Measurements from ENCODE around the gene TNS3.
"Not testable (repeated sequence)": the region's sequence is repeated elsewhere in the genome, so short reads cannot be mapped to it uniquely, and the experiment has no call there.

TNS3 gene

DNA sequence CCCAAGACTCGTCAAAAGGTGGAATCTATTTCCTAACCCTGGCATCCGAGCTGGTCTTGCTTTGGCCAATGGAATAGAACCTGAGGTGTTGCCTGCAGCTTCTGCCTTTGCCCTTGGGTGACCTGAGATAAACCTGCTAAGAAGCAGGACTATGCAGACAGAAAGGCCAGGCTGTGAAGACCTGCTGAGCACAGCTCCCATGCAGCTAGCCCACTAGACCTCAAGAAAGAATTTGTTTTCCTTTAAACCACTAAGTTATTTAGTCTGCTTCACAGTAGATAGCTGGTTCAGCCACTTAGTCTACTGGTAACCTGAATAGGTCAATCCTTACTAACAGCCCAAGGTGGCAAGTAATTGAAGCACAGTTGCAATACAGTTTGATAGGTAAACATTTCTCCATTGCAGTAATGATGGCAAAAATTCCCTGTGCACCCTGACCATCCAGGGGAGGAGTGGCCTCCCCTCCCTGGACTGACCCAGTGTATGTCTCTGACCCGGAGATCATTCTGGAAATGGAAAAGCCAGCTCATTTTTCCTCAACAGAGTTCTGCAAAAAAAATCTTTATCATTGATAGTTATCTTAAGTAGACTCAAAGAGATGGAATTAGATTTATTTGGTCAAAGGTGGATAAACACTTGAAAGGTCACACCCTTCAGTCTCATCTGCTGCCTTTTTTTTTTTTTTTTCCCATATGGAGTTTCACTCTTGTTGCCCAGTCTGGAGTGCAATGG is 20.0 kb downstream of the TNS3 start:
- no peak for DNase-seq (ENCODE audit: low read depth)

DNA sequence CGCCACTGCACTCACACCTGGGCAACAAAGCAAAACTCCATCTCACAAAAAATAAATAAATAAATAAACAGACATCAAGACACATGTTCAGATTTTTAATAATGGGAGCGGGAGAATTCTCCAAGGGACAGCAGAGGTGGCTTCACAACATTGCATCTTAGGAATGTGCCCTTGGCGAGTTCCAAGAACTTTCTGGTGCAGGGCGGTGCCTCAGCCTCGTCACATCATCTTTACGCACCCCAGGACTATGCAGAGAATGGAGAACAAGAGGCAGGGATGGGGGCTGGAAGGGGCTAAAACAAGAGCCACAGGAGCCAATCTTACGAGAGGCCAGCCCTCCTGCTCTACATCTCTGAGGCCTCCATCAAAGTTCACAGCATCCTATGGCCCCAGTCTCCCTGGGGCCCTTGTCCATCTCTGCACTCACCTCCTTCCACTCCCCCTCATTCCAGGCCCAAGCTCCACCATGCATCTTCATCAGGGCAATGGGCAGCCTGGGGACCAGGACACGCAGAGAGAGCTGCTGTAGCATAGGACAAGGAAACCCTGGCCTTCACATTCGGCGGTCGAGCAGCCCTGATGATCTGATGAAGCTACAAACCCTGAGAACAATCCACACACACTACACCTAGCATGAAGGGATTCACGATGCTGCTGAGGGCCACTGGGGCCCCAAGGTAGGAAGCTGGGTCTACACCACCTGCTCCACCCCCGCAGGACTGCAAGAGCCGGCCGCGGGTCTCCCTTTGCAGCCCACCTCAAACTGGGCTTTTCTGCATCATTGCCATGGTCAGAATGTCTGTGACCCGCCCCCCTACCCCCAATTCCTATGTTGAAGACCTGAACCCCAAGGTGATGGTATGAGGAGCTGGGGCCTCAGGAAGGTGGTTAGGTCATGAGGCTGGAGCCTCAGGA is 22.3 kb downstream of the TNS3 start:
- no peak for DNase-seq (ENCODE audit: low read depth)

DNA sequence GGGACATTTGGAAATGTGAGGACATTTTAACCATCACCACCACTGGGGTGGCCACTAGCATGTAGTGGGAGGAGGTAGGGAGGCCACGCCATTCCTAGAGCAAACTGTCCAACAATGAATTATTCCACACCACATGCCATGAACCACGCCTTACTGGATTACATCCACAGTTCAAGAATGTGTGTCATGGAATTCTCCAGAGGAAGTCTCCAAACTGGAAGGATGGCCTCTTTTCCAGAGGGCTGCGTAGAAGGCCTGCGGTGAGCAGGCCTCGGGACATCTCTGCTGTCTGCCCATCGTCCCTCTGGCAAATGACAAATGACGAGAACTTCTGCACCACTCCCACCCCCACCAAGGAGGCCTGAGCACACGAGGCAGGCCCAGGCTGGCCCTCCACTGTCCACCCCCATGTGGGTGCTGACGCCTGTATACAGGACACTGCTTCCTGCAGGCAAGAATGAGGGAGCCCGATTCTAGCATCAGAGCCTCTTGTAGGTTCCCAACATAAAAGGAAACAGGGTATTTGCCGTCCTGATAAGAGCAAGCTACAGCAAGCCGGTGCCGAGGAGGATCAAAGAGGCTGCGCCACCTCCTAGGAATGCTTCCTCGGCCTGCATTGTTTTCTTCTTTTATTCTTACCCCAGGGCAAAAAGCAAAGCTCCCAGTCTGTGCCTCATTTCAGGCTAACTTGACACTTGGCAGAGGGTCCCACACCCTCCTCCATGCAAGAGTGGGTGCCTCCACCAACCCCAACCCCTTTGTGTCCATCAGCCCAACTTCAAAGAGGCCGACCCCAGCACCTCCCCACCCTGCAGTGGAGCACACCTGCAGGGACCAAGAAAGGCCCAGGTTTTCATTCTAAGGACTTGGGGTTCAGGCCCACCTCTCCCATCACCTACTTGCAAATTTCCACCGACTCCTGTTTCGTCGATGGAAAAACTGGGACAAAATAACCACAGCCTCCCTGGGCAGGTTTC is 23.9 kb downstream of the TNS3 start:
- DNase-seq (ENCODE audit: low read depth), result no peak

DNA sequence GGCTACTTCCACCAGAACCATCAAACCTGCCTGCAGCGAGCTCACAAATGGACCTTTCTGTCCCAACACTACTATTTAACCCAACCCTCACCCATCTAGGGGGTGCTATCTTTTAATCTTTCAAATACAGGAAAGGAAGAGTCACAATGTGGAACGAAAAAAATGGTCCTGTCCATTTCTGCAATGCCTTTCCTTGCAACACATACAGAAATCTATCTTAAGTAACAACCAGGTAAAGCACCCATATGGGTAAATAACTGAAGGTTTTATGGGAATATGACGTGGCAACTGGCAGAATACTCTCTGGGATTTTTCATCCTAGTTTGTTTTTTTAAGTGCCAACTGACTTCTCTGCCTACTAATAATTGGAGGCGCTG is 24.6 kb downstream of the TNS3 start:
- no peak for DNase-seq (ENCODE audit: low read depth)

DNA sequence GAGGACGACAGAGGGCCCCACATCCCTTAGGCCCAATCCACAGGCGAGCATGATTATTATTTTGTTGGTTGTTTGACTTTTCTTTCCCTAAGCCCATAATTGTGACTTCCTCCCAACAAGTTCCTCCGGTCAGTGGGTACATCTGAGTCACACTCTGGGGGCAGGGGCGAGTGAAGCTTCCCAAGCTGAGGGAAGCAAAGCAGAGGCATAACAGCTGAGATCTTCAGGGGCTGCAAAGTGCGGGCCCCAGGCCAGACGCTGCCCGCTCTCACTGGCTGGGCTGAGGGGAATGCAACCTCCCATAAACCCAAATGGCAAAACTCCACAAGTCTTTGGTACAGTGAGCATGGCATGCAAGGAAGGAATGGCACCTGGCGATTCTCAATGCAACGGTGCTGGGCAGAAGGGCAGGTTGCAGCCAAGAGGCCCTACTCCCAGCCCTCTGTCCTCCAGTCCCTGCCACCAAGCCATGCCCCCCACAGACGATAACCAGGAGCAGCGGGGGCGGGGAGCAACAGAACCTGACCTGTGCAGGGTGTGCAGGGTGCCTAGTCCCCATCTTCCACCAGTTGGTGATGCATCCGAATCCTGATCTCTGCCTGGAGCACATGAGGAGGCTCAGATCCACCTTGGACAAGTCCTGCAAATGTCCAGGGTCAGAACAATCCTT is 25.3 kb downstream of the TNS3 start:
- DNase-seq (ENCODE audit: low read depth), result no peak

DNA sequence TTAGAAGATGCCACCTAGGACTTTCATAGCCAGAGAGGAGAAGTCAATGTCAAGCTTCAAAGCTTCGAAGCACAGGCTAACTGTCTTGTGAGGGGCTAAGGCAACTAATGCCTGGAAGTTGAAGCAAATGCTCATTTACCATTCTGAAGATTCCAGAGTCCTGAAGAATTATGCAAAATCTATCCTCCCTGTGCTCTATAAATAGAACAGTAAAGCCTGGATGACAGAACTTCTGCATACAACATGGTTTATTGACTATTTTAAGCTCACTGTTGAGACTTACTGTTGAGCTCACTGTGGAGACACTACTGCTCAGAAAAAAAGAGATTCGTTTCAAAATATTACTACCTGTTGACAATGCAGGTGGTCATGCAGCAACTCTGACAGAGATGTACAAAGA is 28.6 kb downstream of the TNS3 start:
- DNase-seq (ENCODE audit: low read depth), result no peak

DNA sequence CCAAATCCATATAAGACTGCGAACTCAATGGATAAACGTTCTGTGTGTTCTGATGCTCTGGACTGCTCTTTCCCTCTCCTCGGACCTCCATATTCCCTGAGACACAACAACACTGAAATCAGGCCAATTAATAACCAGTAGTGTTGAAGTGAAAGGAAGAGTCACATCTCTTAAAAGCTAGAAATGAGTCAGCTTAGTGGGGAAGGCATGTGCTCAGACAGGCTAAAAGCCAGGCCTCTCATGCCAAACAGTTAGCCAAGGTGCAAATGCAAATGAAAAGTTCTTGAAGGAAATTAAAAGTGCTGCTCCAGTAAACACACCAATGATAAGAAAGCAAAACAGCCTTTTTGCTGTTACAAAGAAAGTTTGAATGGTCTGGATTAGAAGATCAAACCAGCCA is 29.3 kb downstream of the TNS3 start:
- DNase-seq (ENCODE audit: low read depth), result no peak

DNA sequence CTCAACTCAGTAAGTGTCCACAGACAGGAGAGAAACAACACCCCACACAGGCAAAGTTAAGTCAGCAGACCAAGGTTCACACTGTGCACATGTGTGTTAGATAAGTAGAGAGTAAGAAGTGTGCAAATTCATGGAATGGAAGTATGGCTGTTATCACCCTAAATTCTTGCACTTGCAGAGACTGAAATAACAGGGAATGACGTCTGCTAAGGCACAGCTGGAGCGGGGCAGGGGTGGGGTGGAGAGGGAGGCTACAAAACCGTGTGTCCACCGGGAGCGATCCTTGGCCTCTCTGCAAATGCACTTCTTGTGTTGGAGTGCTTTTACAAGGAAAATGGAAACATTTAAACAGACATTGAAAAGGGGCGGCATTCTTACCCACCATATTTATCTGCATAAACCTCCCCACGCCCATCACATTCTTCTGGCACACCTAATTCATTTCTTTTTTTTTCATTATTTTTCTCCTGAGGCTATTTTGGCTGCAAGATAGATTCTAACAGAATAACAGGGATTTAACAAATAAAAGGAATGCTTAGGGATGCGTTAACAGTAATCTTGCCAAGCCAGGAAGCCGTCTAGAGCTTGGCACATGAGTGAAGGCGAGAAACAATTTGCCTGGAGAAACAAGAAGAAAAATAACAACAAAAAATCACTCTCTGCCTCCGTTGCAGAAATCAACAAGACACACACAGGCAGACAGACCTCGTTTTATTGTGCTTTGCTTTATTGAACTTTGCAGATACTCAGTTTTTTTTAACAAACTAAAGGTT is 30.1 kb downstream of the TNS3 start:
- no peak for DNase-seq (ENCODE audit: low read depth)

DNA sequence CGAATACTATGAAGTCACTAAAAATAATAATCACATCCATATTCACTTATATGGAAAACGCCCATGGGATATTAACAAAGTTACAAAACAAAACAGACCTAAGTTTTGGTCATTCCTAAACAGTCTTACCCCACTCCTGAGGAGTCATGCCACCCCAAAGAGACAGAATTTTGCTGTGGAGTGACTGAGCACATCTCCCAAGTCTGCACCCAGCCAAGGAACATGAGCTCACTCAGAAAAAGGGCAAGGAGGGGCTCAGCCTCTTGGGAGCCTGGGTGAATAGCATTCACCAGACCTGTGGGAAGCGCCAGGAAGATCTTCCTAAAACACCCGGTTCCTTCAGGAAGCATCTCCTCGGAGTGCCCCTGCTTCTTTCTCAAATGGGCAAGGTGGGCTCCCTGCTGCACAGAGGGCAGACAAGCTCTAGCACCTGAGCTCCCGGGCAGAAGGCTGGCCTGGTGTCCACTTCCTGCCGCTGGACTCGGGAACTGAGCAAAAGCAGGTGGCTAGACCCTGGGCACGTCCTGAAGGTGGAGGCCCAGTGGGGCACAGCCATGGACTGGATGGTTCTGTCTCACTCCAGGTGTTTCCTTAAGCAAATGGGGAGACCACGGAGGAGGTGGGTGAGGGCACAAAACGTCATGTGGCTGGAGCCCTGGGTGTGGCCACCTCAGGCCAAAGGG is 31.0 kb downstream of the TNS3 start:
- no peak for DNase-seq (ENCODE audit: low read depth)

DNA sequence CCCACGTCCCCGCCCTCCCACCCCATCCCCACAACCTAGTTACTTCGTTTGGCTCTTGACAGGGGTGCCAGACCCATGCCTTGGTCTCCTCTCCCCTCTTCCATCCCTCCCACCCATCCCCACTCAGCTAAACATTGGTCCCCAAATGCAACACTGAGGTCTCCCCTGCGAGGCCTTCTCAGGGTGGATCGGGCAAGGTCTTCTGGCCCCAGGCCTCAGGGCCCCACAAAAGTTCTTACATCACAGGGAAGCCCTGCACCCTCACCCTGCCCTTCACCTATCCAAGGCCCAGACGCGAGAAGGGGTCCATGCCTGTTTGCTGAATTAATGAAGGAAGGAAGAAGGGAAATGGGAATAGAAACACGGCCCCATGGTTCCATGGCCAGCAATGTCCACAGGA is 32.0 kb downstream of the TNS3 start:
- DNase-seq (ENCODE audit: low read depth), result no peak

DNA sequence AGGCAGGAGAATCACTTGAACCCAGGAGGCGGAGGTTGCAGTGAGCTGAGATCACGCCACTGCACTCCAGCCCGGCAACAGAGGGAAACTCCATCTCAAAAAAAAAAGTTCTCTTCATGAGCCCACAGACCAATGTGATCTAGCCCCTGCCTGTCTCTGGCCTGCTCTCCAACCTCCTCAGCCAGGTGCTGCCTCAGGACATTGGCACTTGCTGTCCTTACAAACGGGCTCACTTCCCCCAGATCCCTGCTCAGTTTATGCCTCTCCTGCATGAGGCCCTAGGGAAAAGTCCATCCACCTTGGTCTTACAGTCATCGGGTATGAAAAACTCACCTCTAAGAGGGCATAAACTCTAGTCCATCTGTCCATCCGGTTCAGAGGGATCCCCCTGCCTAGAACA is 32.5 kb downstream of the TNS3 start:
- no peak for DNase-seq (ENCODE audit: low read depth)

DNA sequence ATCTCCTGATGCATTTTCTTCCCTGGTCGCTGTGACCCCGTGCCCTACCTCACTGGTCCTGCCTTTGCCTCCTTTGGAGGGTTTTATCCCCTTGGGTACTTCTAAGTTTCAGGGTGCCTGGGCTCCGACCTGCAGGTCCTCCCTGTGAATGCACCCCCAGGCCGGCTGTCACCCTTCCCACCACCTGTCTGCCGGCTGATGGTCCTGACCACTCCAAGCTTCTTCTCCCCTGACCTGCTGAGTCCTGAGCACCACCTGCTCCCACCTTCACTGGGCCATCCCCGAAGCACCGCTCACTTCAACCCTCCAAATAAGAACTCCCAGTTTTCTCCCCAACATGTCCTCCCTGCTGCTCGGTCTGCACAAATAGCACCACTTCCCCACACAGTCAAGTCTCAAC is 33.4 kb downstream of the TNS3 start:
- DNase-seq (ENCODE audit: low read depth), result no peak

DNA sequence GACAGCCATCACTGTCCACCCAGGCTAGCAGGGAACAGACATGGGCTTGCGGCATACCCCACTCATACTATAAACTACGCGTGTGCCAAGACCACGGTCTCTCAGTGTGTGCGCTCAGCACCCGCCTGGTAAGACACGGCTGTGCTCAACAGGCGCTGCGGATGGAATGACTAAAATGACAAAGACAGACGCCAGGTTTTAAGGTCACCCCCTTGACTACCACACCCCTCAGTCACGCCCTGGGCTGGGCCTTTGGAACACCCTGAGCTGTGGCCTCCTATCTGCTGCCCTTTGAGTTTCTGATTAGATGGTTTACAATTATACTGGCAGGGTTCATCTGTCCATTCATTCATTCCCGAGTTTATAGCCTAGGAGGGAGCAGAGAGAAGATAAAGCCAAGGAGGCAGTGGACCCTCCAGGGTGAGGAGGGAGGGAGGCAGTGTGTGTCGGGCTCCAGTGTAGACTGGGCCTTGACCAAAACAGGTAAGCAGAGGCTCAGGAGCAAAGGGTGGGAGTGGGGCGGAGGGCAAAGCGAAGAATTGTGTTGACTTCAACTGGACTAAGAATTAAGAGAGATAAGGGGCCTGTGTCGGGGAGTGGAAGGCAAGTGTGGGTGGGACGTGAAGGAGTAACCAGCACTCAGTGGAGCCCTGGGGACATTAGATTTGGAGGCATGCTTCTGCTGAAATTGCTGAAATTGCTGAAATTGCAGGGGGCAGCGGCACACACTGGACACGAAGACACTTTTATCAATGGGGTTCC is 35.0 kb downstream of the TNS3 start:
- DNase-seq (ENCODE audit: low read depth), result no peak

DNA sequence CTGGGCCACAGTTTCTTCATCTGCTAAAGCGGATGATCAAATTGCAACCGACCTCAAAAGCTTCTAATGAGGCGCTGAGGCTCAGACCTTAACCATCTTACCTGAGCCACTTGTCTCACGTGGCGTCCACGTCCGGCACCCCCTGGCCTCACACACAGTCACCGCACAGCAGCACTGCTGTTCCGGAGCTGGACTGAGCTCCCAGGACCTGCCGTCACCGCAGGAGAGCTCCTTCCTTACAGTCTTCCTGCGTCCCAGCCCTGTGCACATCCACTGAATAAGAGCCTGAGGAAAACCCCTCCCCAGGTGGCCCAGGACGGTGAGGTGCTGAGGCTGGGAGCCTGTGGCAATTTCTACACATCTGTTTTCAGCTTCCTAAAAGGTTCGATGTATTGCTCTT is 35.7 kb downstream of the TNS3 start:
- DNase-seq (ENCODE audit: low read depth), result no peak

DNA sequence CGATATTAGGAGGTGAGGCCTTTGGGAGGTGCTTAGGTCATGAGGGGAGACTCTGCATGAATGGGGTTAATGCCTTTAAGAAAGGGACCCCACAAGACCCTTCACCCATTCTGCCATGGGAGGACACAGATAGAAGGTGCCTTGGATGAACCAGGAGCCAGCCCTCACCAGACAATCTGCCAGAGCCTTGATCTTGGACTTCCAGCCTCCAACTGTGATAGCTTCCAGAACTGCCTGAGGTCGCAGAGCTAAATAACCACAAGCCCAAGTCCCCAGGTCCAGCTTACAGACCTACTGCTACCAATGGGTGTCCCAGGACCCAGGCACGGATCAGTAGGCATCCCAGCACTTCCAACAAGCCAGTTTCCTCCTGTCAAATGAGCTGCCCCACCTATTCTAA is 37.5 kb downstream of the TNS3 start:
- DNase-seq (ENCODE audit: low read depth), result no peak

DNA sequence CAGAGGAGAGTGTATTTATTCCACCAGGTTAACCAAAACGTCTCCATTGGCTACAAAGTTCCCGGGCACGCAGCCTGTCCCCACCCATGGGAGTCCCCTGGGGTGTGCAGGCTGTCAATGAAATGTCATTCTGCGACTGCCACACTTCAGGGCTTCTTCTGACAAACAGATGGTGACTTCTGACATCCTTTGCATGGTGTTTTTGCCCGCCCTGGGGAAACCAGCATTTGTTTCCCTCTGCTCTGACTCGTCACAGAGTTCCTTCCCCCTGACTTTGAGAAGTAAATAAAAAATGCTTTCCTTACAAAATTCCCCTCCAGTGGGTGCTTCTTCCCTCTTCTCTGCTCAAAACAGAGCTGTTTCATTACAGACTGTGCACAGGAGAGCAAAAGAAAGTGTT is 38.2 kb downstream of the TNS3 start:
- DNase-seq (ENCODE audit: low read depth), result no peak

DNA sequence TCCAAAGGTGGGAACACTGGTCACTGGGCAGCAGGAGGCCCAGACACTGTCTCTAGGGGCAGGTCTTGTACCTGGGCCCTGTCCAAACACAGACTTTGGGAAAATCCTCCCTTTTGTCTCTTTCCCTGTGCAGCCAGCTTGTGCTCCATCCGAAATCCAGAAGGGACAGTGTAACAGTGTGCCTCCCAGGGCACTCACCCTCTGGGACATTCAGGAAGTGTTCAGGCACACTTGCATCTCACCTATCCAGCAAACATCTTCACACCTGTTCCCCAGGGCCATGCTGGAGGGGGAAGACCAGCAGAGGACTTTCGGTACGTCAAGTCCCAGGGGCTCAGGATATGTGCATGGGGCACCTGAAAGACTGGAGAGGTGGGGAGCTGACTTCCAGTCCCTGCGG is 38.9 kb downstream of the TNS3 start:
- no peak for DNase-seq (ENCODE audit: low read depth)

DNA sequence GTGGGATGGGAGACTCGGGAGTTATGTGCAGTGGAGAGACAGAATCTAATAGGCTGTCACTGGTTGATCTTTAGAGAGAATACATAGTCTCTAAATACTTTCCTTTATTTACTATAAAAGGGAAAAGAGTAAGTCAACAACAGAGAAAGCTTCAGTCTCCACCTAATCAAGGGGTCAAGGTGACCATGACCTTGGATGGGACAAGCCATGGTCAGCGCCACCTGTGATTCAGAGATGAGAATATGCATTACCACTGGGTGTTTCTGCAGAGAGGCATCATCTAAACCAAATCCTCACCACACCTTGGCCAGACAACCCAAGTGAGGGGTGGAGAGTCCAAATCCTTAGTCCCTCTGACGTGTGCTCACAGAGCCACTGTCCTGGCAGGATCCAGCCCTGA is 39.9 kb downstream of the TNS3 start:
- no peak for DNase-seq (ENCODE audit: low read depth)

DNA sequence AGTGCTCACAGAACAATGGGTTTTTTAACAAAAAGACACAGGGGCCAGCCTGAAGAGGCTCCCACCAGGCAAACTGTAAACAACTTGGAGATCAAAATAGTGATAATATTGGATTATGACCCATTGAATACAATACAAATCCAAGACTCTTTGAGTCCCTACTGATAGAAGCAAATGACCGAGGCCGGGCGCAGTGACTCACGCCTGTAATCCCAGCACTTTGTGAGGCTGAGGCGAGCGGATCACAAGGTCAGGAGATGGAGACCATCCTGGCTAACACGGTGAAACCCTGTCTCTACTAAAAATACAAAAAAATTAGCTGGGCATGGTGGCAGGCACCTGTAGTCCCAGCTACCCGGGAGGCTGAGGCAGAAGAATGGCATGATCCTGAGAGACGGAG is 40.4 kb downstream of the TNS3 start:
- not testable (repeated sequence) for DNase-seq (ENCODE audit: low read depth)

Data from stimulated activated CD4-positive, alpha-beta T cell treated with anti-CD3 and anti-CD28 coated beads, Interleukin-2, amount 100 ng/mL, for 4 hours (primary cell).